GF-D8 (cell line): ENCODE results near the gene RAI1.
A peak's percentile ranks its signal among the peaks of the same experiment; 100 is the strongest.
"Not testable (repeated sequence)": the region's sequence is repeated elsewhere in the genome, so short reads cannot be mapped to it uniquely, and the experiment has no call there.

Experiments used
- DNase-seq: peaks from one replicate; lab custom pipeline; 2025; lab: John Stamatoyannopoulos, UW

RAI1 gene

GRCh38 chr17:17681187-17681743, at the start of gene RAI1:
Gene RAI1, plus strand, starts transcription at chr17:17681458. Its CDS starts 111,491 bp downstream, at chr17:17792949.
- peak; percentile 46 for DNase-seq

GRCh38 chr17:17632690-17633089, 48.6 kb upstream of the RAI1 start:
- DNase-seq: not testable (repeated sequence)

- no peak for DNase-seq
Observed at GRCh38 chr17:17633310-17633709, 47.9 kb upstream of the RAI1 start.

GRCh38 chr17:17635126-17635525, 46.1 kb upstream of the RAI1 start:
- no peak for DNase-seq

GRCh38 chr17:17635537-17636271, 45.6 kb upstream of the RAI1 start:
- not testable (repeated sequence) for DNase-seq

GRCh38 chr17:17636272-17636885, 44.9 kb upstream of the RAI1 start:
- DNase-seq: no peak

- no peak for DNase-seq
Observed at GRCh38 chr17:17638467-17638866, 42.8 kb upstream of the RAI1 start.

- DNase-seq: not testable (repeated sequence)
Observed at GRCh38 chr17:17639661-17640270, 41.5 kb upstream of the RAI1 start.

GRCh38 chr17:17641621-17642409, 39.4 kb upstream of the RAI1 start:
- no peak for DNase-seq

GRCh38 chr17:17645148-17645547, 36.1 kb upstream of the RAI1 start:
- not testable (repeated sequence) for DNase-seq

- no peak for DNase-seq
Observed at GRCh38 chr17:17645961-17646360, 35.3 kb upstream of the RAI1 start.

- DNase-seq: no peak
Observed at GRCh38 chr17:17647524-17648178, 33.6 kb upstream of the RAI1 start.

- no peak for DNase-seq
Observed at GRCh38 chr17:17648762-17649161, 32.5 kb upstream of the RAI1 start.

- DNase-seq: no peak
Observed at GRCh38 chr17:17650959-17651358, 30.3 kb upstream of the RAI1 start.

GRCh38 chr17:17653343-17653742, 27.9 kb upstream of the RAI1 start:
- no peak for DNase-seq

GRCh38 chr17:17659340-17659739, 21.9 kb upstream of the RAI1 start:
- DNase-seq: no peak

- DNase-seq: no peak
Observed at GRCh38 chr17:17661134-17661533, 20.1 kb upstream of the RAI1 start.

- DNase-seq: no peak
Observed at GRCh38 chr17:17661834-17662385, 19.3 kb upstream of the RAI1 start.

GRCh38 chr17:17663160-17664063, 17.8 kb upstream of the RAI1 start:
- DNase-seq: no peak

- DNase-seq: no peak
Observed at GRCh38 chr17:17664064-17664452, 17.2 kb upstream of the RAI1 start.
